ENCODE data around the gene KIF3A.

Gene KIF3A

DNA sequence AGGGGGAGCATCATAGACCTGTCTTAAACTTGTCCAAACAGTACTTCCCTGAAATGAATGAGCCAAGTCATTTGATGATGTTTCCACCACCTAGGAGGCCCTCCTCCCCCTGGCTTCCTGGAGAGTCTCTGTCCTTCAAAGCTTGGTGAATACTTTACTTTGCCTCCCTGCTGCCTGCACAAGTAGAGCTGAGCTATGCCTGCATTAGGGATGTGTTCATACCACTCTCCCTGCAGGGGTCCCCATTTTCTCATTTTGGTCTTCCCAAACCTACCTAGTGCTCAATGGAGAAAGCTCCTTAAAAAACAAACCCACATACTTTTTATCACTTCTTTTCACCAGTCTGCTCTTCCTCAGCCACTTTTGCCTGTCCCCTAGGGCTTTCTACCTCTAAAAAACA lies 17.6 kb upstream of the KIF3A start:
- DNase-seq (ENCODE audit: low read depth in 4 of 4, low spot score in 1 of 4) = no peak

DNA sequence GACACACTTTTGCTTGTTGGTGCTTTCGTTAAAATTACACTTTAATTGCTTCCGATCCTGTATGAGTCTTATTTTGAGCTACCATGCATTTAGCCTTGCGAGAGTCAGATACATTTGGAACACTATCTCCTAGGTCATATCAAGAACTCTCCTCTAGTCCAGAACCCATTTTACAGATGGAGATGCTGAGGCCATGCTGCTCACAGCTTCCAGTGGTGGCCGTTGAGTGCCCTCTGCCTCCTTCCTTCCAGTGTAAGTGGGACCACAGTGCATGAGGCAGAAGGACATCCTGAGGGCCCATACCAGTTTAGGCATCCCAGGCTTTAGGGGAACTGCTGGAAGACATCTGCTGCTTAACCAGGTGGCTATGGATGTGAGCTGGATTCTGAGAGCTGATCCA lies 16.8 kb upstream of the KIF3A start:
- DNase-seq (ENCODE audit: low read depth in 4 of 4, low spot score in 1 of 4) = no peak

DNA sequence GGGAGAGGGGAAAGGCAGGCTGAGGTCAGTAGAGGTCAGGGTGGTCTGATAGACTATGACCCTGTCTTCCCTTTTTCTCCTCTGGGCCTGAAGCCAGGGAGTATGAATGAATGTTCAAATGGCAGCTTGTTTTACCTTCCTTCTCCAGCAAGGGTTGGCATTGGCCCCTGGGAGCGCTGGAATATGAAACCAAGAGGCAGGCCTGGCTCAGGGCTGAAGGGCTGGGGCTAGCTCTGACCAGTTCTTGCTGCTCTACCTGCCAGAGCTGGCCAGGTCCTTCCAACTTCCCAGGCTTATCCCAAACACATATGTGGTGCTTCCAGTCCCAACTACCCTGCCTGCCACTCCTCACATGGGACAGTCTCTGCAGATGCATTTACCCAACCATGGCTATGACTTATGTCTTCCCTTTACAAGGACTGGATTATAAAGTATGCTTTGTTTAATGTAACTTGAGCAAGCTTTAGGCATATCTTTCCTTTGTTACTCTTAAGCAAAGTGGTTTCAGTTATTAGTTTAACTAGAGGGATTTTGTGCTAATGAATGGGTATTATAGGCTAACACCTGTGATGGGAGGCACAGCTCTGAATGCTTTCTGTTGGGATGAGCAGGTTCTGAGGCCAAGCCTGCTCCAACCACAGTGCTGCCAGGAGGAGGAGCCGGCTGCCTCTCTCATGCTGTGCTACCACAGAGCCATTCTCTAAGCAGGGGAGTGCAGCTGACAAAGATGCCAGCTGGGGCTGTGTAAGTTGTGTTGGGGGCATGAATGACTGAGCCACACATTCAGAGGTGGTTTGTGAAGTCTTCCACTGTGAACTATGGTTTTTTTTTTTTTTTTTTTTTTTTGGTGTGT lies 16.0 kb upstream of the KIF3A start:
- DNase-seq (ENCODE audit: low read depth in 4 of 4, low spot score in 1 of 4) = no peak

- DNase-seq (ENCODE audit: low read depth in 4 of 4, low spot score in 1 of 4) = no peak
These were observed 15.3 kb upstream of the KIF3A start for GRCh38 chr5:132752581-132753125.

DNA sequence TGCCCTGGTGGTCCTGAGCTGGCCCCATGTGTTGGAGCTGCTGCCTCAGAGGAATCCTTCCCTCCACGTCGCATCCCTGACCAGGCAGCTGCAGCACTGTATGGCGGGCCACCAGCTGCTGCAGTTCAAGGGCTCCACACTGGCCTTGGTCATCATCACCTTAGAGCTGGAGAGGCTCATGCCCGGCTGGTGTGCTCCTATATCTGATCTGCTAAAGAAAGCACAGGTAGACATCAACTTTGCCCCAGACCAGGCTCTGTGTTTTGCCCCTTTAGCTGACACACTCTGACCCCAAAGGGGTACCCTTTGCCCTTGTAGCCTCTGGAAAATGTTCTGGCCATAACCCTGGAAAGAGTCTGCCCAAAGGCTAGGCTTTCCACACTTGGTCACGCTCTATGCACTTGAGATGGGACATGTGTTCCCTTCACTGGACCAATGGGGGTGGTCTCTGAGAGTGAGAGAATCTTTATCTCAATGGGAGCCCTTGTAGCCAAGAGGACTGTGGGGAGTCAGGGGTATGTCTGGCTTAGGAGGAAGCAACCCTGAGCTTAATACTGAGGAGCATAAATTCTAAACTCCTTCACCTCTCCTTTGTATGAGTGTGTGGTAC lies 14.7 kb upstream of the KIF3A start:
- DNase-seq (ENCODE audit: low read depth in 4 of 4, low spot score in 1 of 4) = no peak

DNA sequence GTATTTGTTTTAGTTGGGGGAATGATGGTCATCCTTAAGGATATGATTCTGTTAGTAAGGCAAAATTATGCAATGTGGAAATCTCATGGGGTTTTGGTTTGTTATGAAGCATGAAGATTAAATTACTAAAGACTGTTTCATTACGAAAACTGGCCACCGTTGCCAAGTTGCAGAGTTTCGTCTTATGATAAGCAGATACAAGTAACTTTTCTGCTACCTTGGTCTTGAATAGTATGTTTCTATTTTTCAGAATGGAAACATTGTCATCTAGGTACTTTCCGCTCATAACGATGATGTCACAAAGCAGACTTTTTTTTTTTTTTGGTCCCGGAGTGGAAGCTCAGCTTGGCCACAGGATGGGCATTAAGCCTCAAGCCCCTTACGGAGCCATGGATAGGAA lies 14.1 kb upstream of the KIF3A start:
- DNase-seq (ENCODE audit: low read depth in 4 of 4, low spot score in 1 of 4) = peak in 1 of 4 experiments; percentile 37

- no peak for DNase-seq (ENCODE audit: low read depth in 4 of 4, low spot score in 1 of 4)
These were observed 13.3 kb upstream of the KIF3A start for GRCh38 chr5:132750471-132751230.

DNA sequence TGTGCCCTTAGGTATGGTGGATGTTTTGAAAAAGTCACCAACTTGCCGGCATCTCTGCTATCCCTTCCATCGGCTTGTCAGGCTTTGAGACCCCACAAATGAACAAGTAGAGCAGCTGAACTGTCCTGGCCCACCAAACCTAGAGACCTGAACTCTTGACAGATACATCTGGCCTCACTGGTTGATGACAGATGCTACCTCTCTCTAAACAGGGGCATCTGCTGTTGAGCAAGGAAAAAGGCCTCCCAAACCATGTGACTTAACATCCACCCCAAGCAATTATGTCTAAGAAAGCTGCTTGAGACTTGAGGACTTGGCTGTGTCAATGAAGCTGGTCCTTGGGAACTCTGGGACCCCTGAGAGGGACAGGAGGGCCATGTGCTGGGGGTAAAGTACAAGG lies 12.2 kb upstream of the KIF3A start:
- DNase-seq (ENCODE audit: low read depth in 4 of 4, low spot score in 1 of 4) = no peak

DNA sequence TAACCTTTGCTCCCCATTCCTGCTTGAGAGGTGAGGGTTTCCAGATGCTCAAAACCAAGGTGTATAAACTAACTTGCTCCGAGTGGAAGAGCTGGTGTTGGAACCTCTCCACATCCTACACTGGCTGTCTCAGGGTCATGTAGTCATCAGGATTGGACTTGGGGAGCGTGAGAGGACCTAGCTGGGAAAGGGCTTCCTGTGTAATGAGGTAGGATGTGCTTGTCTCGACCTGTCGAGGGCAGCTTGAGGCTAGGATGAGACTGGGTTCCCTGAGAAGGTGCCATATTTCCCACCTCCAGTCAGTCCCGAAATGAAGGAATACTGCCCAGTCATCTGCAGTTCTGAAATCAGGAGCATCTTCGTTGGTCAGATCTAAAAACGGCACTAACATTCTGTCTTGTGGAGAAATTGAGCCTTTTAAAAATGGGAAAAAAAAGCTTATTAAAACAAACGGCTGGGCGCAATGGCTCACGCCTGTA lies 11.2 kb upstream of the KIF3A start:
- DNase-seq (ENCODE audit: low read depth in 4 of 4, low spot score in 1 of 4) = no peak

GRCh38 chr5:132747616-132748440 lies 10.5 kb upstream of the KIF3A start:
- peak in 2 of 4 experiments; percentile 28 to 31 for DNase-seq (ENCODE audit: low read depth in 4 of 4, low spot score in 1 of 4)

DNA sequence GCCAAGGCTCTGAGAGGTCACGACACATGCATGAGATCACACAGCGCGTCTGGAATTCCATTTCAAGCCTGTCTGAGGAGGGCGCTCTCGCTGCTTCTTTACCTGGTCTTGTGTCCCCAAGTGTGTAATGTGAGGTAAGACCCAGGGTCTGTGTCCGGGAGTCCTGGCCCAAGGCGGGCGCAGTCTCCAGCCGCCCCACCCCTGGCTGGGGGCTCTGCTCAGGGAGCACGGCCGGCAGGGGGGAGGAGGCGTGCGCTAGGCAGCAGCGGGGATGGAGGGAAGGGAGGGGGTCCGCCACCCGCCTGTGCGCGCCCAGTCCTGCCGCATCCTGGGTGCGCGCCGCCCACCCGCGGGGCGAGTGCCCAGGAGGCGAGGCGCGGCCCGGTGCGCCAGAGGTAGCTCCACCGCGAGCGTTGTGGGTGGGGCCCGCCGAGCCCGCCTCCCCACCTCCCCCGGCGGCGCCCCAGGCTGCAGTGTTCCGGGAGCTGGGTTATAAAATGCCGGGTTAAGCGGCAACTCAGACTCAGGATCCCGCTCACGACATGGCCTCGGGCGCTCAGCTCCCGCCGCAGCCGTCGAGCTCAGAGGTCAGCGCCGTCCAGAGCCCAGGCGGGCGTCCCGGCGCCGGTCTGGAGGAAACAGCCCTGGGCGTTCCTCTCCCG lies 9.7 kb upstream of the KIF3A start, which contains the start of gene CCNI2:
Gene CCNI2 (plus strand): TSS at position 473 of the 662 bp plus-strand sequence. CDS start 70 bp downstream, at position 543.
- DNase-seq (ENCODE audit: low read depth in 4 of 4, low spot score in 1 of 4) = peak; percentile 24 to 53 (median 44)

DNA sequence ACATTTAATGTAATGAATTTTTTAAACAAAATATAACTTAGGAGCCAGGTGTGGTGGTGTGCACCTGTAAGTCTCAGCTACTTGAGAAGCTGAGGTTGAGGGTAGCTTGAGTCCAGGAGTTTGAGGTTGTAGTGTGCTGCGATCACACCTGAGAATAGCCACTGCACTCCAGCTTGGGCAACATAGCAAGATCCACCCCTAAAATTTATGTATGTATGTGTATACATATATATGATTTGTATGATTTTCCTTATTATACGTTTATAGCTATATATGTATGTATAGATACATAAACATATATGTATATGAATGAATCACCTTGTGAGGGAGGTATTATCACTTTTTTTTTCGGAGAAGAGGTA lies 9.2 kb upstream of the KIF3A start:
- DNase-seq (ENCODE audit: low read depth in 4 of 4, low spot score in 1 of 4) = no peak

DNA sequence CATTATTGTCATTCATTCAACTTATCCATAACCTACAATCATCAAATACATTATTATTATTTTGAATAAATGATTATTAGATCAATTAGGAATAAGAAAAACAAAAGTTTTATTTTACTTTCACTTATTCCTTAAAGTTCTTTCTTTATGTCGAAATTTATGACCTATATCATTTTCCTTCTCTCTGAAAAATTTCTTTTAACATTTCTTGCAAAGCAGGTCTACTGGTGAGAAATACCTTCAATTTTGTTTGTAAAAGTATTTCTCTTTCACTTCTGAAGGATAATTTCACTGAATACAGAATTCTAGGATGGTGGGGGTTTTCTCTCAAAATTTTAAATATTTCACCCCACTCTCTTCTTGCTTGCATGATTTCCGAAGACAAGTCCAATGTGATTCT lies 7.3 kb upstream of the KIF3A start:
- no peak for DNase-seq (ENCODE audit: low read depth in 4 of 4, low spot score in 1 of 4)

DNA sequence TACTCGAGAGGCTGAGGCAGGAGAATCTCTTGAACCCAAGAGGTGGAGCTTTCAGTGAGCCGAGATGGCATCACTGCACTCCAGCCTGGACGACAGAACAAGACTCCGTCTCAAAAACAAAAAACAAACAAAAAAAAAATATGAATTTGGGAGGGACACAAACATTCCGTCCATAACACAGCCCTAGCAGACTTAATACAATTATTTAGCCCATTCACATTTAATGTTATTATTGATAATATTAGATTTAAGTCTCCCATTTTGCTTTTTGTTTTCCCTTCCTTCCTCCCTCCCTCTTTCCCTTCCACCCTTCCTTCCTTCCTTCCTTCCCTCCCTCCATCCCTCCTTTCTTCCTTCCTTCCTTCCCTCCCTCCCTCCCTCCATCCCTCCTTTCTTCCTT lies 5.3 kb upstream of the KIF3A start:
- no peak for DNase-seq (ENCODE audit: low read depth in 4 of 4, low spot score in 1 of 4)

GRCh38 chr5:132742158-132742557 lies 4.8 kb upstream of the KIF3A start:
- no peak for DNase-seq (ENCODE audit: low read depth in 4 of 4, low spot score in 1 of 4)

DNA sequence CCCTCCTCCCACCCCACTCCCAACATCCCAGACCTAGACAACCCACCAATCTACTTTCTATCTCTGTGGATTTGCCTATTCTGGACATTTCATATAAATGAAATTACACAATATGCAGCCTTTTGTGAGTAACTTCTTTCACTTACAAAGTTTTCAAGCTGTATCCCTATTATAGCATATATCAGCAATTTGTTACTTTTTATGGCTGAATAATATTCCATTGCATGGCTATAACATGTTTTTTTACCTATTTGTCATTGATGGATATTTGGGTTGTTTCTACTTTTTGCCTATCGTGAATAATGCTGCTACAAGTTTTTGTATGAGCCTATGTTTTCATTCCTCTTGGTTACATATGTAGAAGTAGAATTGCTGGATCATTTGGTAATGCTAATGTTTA lies 1.9 kb upstream of the KIF3A start:
- DNase-seq (ENCODE audit: low read depth in 4 of 4, low spot score in 1 of 4) = no peak

DNA sequence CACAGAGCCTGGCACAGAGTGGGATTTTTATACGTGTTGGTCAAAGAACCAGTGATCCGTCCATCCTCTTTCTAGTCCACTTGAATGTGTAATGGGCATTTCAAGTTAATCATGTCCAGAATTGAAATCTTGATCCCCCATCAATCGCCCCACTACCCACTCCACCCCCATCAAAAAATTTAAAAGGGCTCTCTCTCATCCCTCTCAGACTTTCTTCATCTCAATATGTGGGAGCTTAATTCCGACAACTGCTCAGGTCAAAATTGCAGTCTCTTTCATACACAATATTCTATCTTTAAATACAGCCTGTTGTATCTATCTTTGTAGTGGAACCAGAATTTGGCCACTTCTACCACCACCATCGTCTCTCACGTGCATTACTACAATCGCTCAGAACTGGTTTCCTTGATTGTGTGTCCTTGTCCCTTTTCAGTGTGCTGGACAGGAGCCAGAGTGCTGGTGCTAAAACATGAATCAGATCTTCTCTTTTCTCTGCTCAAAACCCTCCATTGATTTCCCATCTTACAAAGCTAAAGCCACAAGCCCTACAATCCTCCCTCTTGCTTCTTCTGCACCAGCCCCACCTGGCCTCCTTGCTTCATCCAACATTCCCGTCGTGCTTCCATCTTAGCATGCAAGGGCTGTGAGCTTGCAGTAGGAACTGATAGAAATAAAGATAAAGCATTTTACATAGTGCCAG lies 786 bp upstream of the KIF3A start:
- DNase-seq (ENCODE audit: low read depth in 4 of 4, low spot score in 1 of 4) = no peak

- DNase-seq (ENCODE audit: low read depth in 4 of 4, low spot score in 1 of 4) = no peak
These were observed 2.7 kb downstream of the KIF3A start for GRCh38 chr5:132734687-132735086.

DNA sequence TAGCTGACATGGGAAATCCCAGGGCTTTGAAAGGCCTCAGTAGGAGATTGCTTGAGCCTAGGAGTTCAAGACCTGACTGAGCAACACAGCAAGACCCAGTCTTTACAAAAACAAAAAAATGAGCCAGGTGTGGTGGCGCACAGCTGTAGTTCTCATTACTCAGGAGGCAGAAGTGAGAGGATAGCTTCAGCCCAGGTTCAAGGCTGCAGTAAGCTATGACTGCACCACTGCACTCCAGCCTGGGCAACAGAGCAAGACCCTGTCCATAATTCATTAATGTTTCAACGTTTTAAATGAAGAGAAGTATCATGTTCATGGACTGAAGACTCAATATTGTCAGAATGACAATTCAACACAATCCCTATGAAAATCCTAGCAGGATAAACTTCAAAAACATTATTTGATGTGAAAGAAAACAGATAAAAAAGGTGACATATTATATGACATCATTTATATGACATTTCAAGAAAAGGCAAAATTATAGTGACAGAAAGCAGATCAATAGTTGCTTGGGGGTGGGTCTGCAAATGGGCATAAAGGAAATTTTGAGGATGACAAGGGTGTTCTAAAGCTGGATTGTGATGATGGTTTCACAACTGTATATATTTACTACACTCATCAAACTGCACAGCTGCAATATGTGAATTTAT lies 3.7 kb downstream of the KIF3A start:
- DNase-seq (ENCODE audit: low read depth in 4 of 4, low spot score in 1 of 4) = no peak
